Measurements from ENCODE around the gene CWC27. TPM values are rescaled to one million over a fixed set of nuclear protein-coding genes. Genes with fewer than 3 reads are reported as not detected.
"Not testable (repeated sequence)": the region's sequence is repeated elsewhere in the genome, so short reads cannot be mapped to it uniquely, and the experiment has no call there.

Gene CWC27
- total RNA-seq, 2 donors from 2014 or later: 37.5 to 39.1 TPM

DNA sequence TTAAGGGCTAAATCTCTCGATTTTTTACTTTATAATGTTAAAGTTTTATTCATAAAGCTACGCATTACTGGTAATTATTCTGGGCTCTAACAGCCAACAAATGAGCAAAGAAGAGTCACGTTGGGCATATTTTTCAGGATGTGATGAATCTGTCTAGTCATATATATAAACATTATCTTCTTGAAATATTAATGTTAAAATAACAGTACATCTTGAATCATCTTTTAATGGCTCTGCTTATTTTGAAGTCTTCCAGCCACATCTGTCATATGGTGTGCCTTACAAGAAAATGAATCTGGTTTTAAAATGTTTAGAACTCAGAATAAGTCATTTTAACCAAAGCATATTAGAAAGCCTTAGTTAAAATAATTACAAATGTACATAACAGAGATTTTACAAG lies 96.9 kb downstream of the CWC27 start:
- ATAC-seq (replicated peaks in 1 of 2) (no peak), DNase-seq (no peak)
- H3K9me3 Mint-ChIP-seq: no peaks in the 10 kb centered on the region
- no peak overlapping the region for H3K4me3 Mint-ChIP-seq
- no peaks in the 10 kb centered on the region for H3K27me3 Mint-ChIP-seq (ENCODE audit: low read depth)
- no peak overlapping the region for H3K27ac Mint-ChIP-seq
- H3K4me1 Mint-ChIP-seq (ENCODE audit: low read depth): no peaks in the 10 kb centered on the region
- H3K36me3 Mint-ChIP-seq (ENCODE audit: insufficient read depth in 2 of 2): peaks cover 0 to 2% of the 10 kb centered on the region in 2 donors

DNA sequence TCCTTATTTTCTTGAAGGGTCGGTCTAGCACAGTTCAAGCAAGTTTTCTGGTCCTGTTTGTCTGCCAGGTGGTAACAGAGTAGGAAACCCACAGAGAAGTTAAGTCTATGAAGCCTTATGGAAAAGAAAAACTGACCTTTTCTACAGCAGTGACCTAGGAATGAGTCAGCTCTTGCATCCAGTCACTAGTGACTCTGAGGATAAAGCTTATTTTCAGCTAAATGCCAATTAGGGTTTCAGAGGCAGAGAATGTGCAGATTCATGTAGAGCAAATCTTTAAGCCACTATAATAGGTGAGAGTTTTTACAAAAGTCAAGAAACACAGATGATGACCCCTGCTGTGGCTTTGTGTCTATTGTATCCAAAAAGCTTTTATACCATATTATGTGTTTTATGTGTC lies 100.7 kb downstream of the CWC27 start:
- H3K27me3 Mint-ChIP-seq (ENCODE audit: low read depth): no peaks in the 10 kb centered on the region
- no peak overlapping the region for H3K27ac Mint-ChIP-seq
- H3K4me3 Mint-ChIP-seq: no peak overlapping the region
- no peak for DNase-seq
- ATAC-seq (replicated peaks in 1 of 2): peak in 1 of 2 donors; percentile 35
- no peaks in the 10 kb centered on the region for H3K4me1 Mint-ChIP-seq (ENCODE audit: low read depth)
- no peaks in the 10 kb centered on the region for H3K36me3 Mint-ChIP-seq (ENCODE audit: insufficient read depth in 2 of 2)
- no peaks in the 10 kb centered on the region for H3K9me3 Mint-ChIP-seq

DNA sequence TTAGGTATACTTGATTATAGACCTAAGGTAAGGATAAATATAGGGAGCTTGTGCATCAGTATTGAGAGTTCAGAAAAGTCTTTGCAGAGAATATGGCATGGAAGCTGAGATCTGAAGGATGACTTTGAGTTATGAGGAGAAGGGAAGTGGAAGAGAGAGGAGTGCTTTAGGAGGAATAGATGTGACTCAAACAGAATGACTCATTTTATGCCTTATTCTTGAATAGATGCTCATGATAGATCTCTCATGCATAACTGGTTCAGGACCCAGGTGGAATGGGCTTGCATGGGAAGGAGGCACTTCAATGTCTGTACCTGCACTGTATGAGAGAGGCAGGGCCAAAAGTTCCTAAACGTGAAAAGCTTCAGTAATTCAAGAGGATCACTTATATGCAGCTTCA lies 103.3 kb downstream of the CWC27 start:
- Mint-ChIP-seq H3K4me1 (ENCODE audit: low read depth) (no peaks in the 10 kb centered on the region), H3K27ac (no peak overlapping the region), H3K4me3 (no peak overlapping the region), H3K27me3 (ENCODE audit: low read depth) (no peaks in the 10 kb centered on the region), H3K9me3 (no peaks in the 10 kb centered on the region), H3K36me3 (ENCODE audit: insufficient read depth in 2 of 2) (no peaks in the 10 kb centered on the region)
- no peak for DNase-seq
- no peak for ATAC-seq (replicated peaks in 1 of 2)

DNA sequence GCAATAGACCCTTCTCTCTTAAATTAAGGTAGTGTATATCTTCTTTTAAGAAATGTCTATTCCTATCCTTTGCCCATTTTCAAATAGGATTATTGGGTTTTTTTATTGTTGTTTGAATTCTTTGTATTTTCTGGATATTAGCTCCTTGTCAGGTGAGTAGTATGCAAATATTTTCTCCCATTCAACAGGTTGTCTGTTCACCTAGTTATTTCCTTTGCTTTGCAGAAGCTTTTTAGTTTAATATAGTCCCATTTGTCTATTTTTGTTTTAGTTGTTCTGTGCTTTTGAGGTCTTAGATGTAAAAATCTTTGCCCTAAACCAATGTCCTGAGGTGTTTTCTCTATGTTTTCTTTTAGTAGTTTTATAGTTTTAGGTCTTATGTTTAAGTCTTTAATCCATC lies 104.7 kb downstream of the CWC27 start:
- no peak overlapping the region for H3K27ac Mint-ChIP-seq
- H3K9me3 Mint-ChIP-seq: no peaks in the 10 kb centered on the region
- H3K4me1 Mint-ChIP-seq (ENCODE audit: low read depth): no peaks in the 10 kb centered on the region
- H3K27me3 Mint-ChIP-seq (ENCODE audit: low read depth): no peaks in the 10 kb centered on the region
- H3K4me3 Mint-ChIP-seq: no peak overlapping the region
- no peaks in the 10 kb centered on the region for H3K36me3 Mint-ChIP-seq (ENCODE audit: insufficient read depth in 2 of 2)
- DNase-seq (no peak), ATAC-seq (replicated peaks in 1 of 2) (no peak)

DNA sequence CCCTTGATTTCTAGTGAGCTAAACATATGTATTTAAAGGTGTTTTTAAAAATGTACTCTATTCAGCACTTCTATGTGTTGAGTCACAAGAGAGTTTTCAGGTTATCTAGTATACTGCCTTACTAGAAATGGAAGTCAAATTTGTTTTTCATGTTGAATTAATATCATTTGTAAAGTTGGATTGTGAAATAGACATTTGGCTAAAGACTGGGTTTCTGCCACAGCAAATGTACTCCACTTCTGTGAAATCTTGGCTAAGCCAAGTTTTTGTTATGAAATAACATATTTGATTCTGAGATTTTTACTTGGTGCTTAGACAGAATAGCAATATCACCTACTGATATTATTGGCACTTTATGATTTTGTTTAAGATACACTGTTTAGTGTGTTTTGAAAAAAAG lies 106.0 kb downstream of the CWC27 start:
- H3K9me3 Mint-ChIP-seq: no peaks in the 10 kb centered on the region
- ATAC-seq (replicated peaks in 1 of 2) (no peak), DNase-seq (no peak)
- H3K4me3 Mint-ChIP-seq: no peak overlapping the region
- H3K27me3 Mint-ChIP-seq (ENCODE audit: low read depth): no peaks in the 10 kb centered on the region
- no peaks in the 10 kb centered on the region for H3K4me1 Mint-ChIP-seq (ENCODE audit: low read depth)
- no peaks in the 10 kb centered on the region for H3K36me3 Mint-ChIP-seq (ENCODE audit: insufficient read depth in 2 of 2)
- H3K27ac Mint-ChIP-seq: no peak overlapping the region

DNA sequence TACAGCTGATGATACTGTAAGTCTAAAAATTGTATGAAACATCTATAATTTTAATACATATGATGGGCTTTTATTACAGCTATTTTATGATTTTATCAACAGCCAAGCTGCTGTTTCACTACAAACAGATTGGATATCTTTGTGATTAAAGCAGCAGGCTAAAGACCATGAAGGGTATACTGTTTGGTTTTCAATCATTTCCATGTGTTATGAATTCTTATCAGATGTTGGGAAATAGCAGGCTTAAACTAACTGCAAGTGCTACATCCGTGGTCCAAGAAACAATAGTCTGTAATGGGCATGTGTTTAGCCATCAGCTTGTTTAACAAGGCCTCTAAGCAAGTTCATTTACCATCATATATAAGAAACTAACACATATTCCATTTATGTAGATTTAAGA lies 107.5 kb downstream of the CWC27 start:
- Mint-ChIP-seq H3K9me3 (no peaks in the 10 kb centered on the region), H3K27me3 (ENCODE audit: low read depth) (no peaks in the 10 kb centered on the region), H3K27ac (no peak overlapping the region), H3K36me3 (ENCODE audit: insufficient read depth in 2 of 2) (no peaks in the 10 kb centered on the region), H3K4me1 (ENCODE audit: low read depth) (no peaks in the 10 kb centered on the region), H3K4me3 (no peak overlapping the region)
- ATAC-seq (replicated peaks in 1 of 2) (no peak), DNase-seq (no peak)

DNA sequence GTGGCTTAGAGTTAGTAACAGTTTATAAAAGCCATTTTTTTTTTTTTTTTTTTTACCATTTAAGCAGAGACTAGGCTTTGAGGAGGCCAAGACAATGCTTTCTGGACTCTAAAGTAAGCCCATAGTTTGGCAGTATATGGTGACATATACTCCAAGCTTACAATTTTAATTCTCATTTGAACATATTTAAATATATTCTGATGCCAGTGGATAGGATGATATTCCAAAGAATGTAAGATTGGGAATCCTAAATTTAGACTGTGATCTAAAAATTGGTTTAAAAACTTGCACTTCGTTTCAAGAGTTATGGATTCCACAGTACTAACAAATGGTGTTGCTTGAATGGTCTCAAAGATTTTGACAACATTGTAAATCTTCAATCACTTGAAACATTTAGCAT lies 112.1 kb downstream of the CWC27 start:
- Mint-ChIP-seq H3K27ac (no peak overlapping the region), H3K9me3 (peaks cover 2% of the 10 kb centered on the region in 2 donors), H3K4me3 (no peak overlapping the region), H3K4me1 (ENCODE audit: low read depth) (no peaks in the 10 kb centered on the region), H3K36me3 (ENCODE audit: insufficient read depth in 2 of 2) (peaks cover 0 to 2% of the 10 kb centered on the region in 2 donors), H3K27me3 (ENCODE audit: low read depth) (no peaks in the 10 kb centered on the region)
- DNase-seq: no peak
- no peak for ATAC-seq (replicated peaks in 1 of 2)

DNA sequence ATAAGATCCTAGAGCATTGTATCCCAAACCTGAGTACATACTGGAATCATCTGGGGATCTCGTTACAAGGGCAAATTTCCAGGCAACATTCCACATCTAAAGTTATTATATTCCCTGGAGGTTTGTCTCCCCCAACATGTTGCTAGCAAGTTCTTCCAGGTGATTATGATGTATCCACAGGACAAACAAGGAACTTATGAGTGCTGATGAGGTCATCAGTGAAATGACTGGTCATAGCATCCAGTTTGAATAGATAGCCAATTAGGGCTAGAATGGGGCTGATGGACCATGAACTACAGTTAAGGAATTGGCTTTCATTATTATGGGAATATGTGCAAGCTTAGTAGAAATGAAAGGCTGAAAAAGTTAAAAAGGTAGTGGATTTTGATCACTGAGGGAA lies 115.2 kb downstream of the CWC27 start:
- Mint-ChIP-seq H3K27me3 (ENCODE audit: low read depth) (no peaks in the 10 kb centered on the region), H3K4me1 (ENCODE audit: low read depth) (no peaks in the 10 kb centered on the region), H3K36me3 (ENCODE audit: insufficient read depth in 2 of 2) (peaks cover 2% of the 10 kb centered on the region in 2 donors), H3K4me3 (no peak overlapping the region), H3K27ac (no peak overlapping the region), H3K9me3 (peaks cover 2% of the 10 kb centered on the region in 2 donors)
- ATAC-seq (replicated peaks in 1 of 2) (no peak), DNase-seq (no peak)

DNA sequence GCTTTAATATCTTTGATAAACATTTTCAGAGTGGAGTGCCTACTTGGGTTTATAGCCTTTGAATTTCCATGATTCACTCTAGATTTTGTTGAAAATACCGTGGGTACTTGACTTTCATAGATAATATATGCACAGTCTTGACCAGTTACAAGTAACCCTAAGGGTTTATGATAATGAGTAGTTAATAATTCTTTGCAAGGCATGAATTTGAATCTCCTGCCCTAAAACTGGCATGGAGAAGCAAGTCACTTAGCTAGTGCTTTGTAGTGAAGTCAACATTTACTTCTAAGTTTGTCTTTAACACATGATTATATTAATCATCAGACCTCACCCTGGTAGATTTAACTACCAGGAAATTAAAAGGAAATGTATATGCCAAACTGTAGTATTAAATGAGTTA lies 115.8 kb downstream of the CWC27 start:
- no peaks in the 10 kb centered on the region for H3K4me1 Mint-ChIP-seq (ENCODE audit: low read depth)
- H3K4me3 Mint-ChIP-seq: no peak overlapping the region
- DNase-seq: no peak
- H3K27ac Mint-ChIP-seq: no peak overlapping the region
- no peak for ATAC-seq (replicated peaks in 1 of 2)
- no peaks in the 10 kb centered on the region for H3K27me3 Mint-ChIP-seq (ENCODE audit: low read depth)
- peaks cover 2% of the 10 kb centered on the region in 2 donors for H3K9me3 Mint-ChIP-seq
- H3K36me3 Mint-ChIP-seq (ENCODE audit: insufficient read depth in 2 of 2): peaks cover 2% of the 10 kb centered on the region in 2 donors

DNA sequence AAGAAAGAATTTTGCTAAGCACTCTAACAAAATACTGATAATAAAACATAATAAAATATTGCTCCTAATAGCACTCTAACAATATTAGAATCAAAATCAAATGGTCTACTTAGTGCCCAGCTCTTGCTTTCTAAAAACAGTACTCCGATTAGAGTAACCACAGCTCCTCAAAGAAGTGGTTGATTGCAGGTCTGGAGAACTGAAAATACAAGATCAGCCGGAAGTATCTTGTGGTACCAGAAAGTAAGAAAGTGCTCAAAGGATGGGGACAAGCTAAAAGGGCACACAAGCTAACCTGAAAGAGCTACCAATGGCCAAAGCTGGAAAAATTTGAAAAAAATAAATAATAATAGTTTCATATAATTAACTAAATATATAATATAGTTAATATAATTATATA lies 119.2 kb downstream of the CWC27 start:
- DNase-seq: no peak
- no peak for ATAC-seq (replicated peaks in 1 of 2)
- no peak overlapping the region for H3K4me3 Mint-ChIP-seq
- peaks cover 0 to 2% of the 10 kb centered on the region in 2 donors for H3K36me3 Mint-ChIP-seq (ENCODE audit: insufficient read depth in 2 of 2)
- no peaks in the 10 kb centered on the region for H3K4me1 Mint-ChIP-seq (ENCODE audit: low read depth)
- H3K27me3 Mint-ChIP-seq (ENCODE audit: low read depth): no peaks in the 10 kb centered on the region
- H3K9me3 Mint-ChIP-seq: no peaks in the 10 kb centered on the region
- H3K27ac Mint-ChIP-seq: no peak overlapping the region

DNA sequence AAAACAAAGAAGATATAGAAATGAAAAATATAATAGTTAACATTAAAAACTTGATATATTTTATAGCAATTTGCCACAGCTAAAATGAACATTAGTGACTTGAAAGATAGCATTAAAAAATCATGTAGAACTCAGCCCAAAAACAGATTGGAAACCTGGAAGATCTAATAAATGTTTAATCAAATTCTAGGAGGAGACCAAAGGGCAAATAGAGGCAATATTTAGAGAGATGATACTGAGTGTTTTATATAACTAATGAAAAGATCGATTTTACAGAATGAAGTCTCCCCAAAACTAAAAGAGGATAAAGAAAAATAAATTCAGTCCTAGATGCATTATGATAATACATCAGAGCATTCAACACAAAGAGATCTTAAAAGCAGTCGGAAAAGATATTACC lies 127.0 kb downstream of the CWC27 start:
- Mint-ChIP-seq H3K9me3 (peaks cover 2 to 4% of the 10 kb centered on the region in 2 donors), H3K27ac (no peak overlapping the region), H3K4me3 (no peak overlapping the region), H3K36me3 (ENCODE audit: insufficient read depth in 2 of 2) (peaks cover 7 to 21% of the 10 kb centered on the region in 2 donors), H3K4me1 (ENCODE audit: low read depth) (no peaks in the 10 kb centered on the region), H3K27me3 (ENCODE audit: low read depth) (no peaks in the 10 kb centered on the region)
- DNase-seq (no peak), ATAC-seq (replicated peaks in 1 of 2) (no peak)

DNA sequence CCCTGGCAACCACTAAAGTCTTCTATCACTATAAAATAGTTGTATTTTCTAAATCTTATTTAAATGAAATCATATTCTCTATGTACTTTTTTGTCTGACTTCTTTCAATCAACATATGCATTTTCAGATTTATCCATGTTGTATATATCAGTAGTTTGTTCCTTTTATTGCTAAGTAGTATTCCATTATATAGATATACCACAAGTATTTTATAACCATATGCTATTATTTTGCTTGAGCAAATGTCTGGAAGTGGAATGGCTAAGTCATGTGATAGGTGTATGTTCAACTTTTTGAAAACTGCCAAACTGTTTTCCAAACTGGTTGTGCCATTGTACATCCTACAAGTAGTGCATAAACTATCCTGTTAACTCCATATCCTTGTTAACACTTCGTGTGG lies 131.1 kb downstream of the CWC27 start:
- peaks cover 2 to 4% of the 10 kb centered on the region in 2 donors for H3K9me3 Mint-ChIP-seq
- peaks cover 11 to 25% of the 10 kb centered on the region in 2 donors for H3K36me3 Mint-ChIP-seq (ENCODE audit: insufficient read depth in 2 of 2)
- H3K27me3 Mint-ChIP-seq (ENCODE audit: low read depth): no peaks in the 10 kb centered on the region
- H3K4me3 Mint-ChIP-seq: no peak overlapping the region
- no peak overlapping the region for H3K27ac Mint-ChIP-seq
- ATAC-seq (replicated peaks in 1 of 2) (no peak), DNase-seq (no peak)
- no peaks in the 10 kb centered on the region for H3K4me1 Mint-ChIP-seq (ENCODE audit: low read depth)

DNA sequence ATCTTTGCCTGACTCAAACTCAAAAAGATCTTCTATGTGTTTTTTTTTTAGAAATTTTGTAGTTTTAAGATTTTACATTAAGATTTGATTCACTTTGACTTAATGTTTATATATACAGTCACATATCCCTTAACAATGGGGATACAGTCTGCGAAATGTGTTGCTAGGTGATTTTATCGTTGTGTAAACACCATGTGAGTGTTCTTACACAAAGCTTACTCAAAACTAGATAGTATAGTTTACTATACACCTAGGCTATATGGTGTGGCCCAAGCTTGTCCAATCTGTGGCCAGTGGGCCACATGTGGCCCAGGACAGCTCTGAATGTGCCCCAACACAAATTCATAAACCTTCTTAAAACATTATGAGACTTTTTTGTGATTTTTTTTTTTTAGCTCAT lies 131.9 kb downstream of the CWC27 start:
- no peaks in the 10 kb centered on the region for H3K4me1 Mint-ChIP-seq (ENCODE audit: low read depth)
- no peak overlapping the region for H3K27ac Mint-ChIP-seq
- H3K27me3 Mint-ChIP-seq (ENCODE audit: low read depth): no peaks in the 10 kb centered on the region
- H3K4me3 Mint-ChIP-seq: no peak overlapping the region
- peaks cover 11 to 19% of the 10 kb centered on the region in 2 donors for H3K36me3 Mint-ChIP-seq (ENCODE audit: insufficient read depth in 2 of 2)
- peaks cover 4% of the 10 kb centered on the region in 2 donors for H3K9me3 Mint-ChIP-seq
- ATAC-seq (replicated peaks in 1 of 2): no peak
- DNase-seq: no peak

DNA sequence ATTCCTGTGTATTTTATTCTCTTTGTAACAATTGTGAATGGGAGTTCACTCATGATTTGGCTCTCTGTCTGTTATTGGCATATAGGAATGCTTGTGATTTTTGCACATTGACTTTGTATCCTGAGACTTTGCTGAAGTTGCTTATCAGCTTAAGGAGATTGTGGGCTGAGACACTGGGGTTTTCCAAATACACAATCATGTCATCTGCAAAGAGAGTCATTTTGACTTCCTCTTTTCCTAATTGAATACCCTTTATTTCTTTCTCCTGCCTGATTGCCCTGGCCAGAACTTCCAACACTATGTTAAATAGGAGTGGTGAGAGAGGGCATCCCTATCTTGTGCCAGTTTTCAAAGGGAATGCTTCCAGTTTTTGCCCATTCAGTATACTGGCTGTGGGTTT lies 138.7 kb downstream of the CWC27 start:
- not testable (repeated sequence) for ATAC-seq (replicated peaks in 1 of 2); H3K27ac Mint-ChIP-seq; DNase-seq; H3K4me1 Mint-ChIP-seq (ENCODE audit: low read depth); H3K4me3 Mint-ChIP-seq; H3K27me3 Mint-ChIP-seq (ENCODE audit: low read depth); H3K9me3 Mint-ChIP-seq
- peaks cover 18% of the 10 kb centered on the region in 2 donors for H3K36me3 Mint-ChIP-seq (ENCODE audit: insufficient read depth in 2 of 2)

Measured in activated T-cell treated with anti-CD3 and anti-CD28 coated beads, Interleukin-2, amount 50 U/mL, for 72 hours (primary cell).